ENCODE measurements around the gene CPXM1. TPM values are rescaled to one million over a fixed set of nuclear protein-coding genes. Genes with fewer than 3 reads are reported as not detected.

Gene CPXM1
- total and polyA plus RNA-seq, 9 of the 15 experiments (the other 6 are each of a cell fraction or from before 2014, with no cell fraction given), result 0.04 to 1.1 (median 0.37) TPM; not detected in 2

DNA sequence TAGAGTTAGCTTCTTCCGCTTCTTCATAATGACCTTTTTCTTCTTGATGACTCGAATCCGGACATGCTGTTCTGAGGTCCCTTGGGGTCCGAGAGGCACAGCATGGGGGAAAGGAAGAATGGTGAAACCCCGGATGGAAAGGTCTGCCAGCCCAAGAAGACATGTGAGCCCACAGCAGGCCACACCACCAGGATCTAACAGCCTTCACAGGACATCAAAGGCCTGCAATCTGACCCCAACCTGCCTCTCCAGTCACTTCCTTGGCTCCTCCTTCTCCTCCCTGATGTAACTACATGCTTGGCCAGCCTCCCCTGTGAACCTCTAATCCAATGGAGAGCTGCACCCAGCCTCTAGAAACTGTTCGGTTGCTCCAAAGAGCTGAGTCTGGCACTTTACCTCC, 1.6 kb downstream of the CPXM1 start (continued):
- TF ChIP-seq, protein P1, sequence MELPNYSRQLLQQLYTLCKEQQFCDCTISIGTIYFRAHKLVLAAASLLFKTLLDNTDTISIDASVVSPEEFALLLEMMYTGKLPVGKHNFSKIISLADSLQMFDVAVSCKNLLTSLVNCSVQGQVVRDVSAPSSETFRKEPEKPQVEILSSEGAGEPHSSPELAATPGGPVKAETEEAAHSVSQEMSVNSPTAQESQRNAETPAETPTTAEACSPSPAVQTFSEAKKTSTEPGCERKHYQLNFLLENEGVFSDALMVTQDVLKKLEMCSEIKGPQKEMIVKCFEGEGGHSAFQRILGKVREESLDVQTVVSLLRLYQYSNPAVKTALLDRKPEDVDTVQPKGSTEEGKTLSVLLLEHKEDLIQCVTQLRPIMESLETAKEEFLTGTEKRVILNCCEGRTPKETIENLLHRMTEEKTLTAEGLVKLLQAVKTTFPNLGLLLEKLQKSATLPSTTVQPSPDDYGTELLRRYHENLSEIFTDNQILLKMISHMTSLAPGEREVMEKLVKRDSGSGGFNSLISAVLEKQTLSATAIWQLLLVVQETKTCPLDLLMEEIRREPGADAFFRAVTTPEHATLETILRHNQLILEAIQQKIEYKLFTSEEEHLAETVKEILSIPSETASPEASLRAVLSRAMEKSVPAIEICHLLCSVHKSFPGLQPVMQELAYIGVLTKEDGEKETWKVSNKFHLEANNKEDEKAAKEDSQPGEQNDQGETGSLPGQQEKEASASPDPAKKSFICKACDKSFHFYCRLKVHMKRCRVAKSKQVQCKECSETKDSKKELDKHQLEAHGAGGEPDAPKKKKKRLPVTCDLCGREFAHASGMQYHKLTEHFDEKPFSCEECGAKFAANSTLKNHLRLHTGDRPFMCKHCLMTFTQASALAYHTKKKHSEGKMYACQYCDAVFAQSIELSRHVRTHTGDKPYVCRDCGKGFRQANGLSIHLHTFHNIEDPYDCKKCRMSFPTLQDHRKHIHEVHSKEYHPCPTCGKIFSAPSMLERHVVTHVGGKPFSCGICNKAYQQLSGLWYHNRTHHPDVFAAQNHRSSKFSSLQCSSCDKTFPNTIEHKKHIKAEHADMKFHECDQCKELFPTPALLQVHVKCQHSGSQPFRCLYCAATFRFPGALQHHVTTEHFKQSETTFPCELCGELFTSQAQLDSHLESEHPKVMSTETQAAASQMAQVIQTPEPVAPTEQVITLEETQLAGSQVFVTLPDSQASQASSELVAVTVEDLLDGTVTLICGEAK (IDR thresholded peaks at IDR 0.05), result no peak
- TF ChIP-seq, protein P1 (CRISPR knock-in tag; IDR thresholded peaks at IDR 0.05), result no peak
- TF ChIP-seq KHSRP (IDR thresholded peaks at IDR 0.05) (no peak), CBFB (CRISPR knock-in tag; IDR thresholded peaks at IDR 0.05) (no peak), HMGXB4 (CRISPR knock-in tag; IDR thresholded peaks at IDR 0.05) (no peak), ZNF184 (CRISPR knock-in tag; IDR thresholded peaks at IDR 0.05) (no peak), BCOR (IDR thresholded peaks at IDR 0.05) (no peak), DLX4 (CRISPR knock-in tag; IDR thresholded peaks at IDR 0.05) (no peak), RUNX1 (IDR thresholded peaks at IDR 0.05; ENCODE audit: low read depth) (no peak), RFX7 (CRISPR knock-in tag; IDR thresholded peaks at IDR 0.05) (no peak), ZNF436 (CRISPR knock-in tag; IDR thresholded peaks at IDR 0.05) (no peak), YBX1 (IDR thresholded peaks at IDR 0.05) (no peak)

Data from K562 (cell line).